Naive thymus-derived CD4-positive, alpha-beta T cell (primary cell): ENCODE data around the gene SLC39A2. TPM values are rescaled to one million over a fixed set of nuclear protein-coding genes. Genes with fewer than 3 reads are reported as not detected.

Experiments
- microRNA-seq: library from miRNA; unstranded; fragments of <30 nt; microRNA quantifications from one replicate; pipeline ENCODE4 v1.2.0, GENCODE V29; 2022; ENCODE audit warnings: borderline microRNAs expressed
- polyA plus RNA-seq, 2 donors: library from polyadenylated mRNA; unstranded; fragments of 300-500 nt; fragmentation: Illumina TruSeq; gene quantifications; one replicate each; pipeline ENCODE4 v1.2.3, GENCODE V29; 2021
- total RNA-seq, 6 experiments: library from RNA in 5 of 6; stranded (reverse) in 5 of 6; gene quantifications; 1 replicate in 5 of 6; 2 replicates in 1 of 6; pipeline ENCODE4 v1.2.3 and lab custom pipeline; 2021 to 2026

SLC39A2 gene
- total and polyA plus RNA-seq, 7 experiments from 2014 or later, result 0.36 to 0.81 TPM; not detected in 5

Small RNAs within 50 kb of the gene (microRNA-seq; reads per million reads assigned to microRNA genes)
- gene MIR6717, result not detected

Other genes with a start within 250 kb of the SLC39A2 start
- not detected for gene EDDM3B, start 230.9 kb upstream of the SLC39A2 start, total RNA-seq
- not detected for gene EDDM3B, start 230.9 kb upstream of the SLC39A2 start, polyA plus RNA-seq
- gene RNASE6, start 218.0 kb upstream of the SLC39A2 start, total RNA-seq, result 10 to 100 TPM in 1 of 5 experiments, 1 to 10 TPM in 4; 2.7 to 34.2 (median 2.9) TPM
- 1 to 10 TPM; 3.6 to 5.6 TPM for gene RNASE6, start 218.0 kb upstream of the SLC39A2 start, polyA plus RNA-seq
- 10 to 100 TPM in 2 of 5 experiments, 1 to 10 TPM in 1, not detected in 2; 1.8 to 19.0 (median 15.5) TPM for gene RNASE1, start 196.4 kb upstream of the SLC39A2 start, total RNA-seq
- not detected for gene RNASE1, start 196.4 kb upstream of the SLC39A2 start, polyA plus RNA-seq
- 1 to 10 TPM in 1 of 5 experiments, not detected in 4; 1.1 TPM for gene RNASE3, start 107.9 kb upstream of the SLC39A2 start, total RNA-seq
- gene RNASE3, start 107.9 kb upstream of the SLC39A2 start, polyA plus RNA-seq, result not detected
- 10 to 100 TPM in 1 of 5 experiments, 1 to 10 TPM in 1, not detected in 3; 2.5 to 22.4 TPM for gene RNASE2, start 43.8 kb upstream of the SLC39A2 start, total RNA-seq
- under 1 TPM in 1 of 2 donors, not detected in 1; 0.30 TPM for gene RNASE2, start 43.8 kb upstream of the SLC39A2 start, polyA plus RNA-seq
- 100 to 1,000 TPM in 2 of 5 experiments, 10 to 100 TPM in 3; 75.4 to 129 (median 96.7) TPM for gene METTL17, start 9.3 kb upstream of the SLC39A2 start, total RNA-seq
- gene METTL17, start 9.3 kb upstream of the SLC39A2 start, polyA plus RNA-seq, result 10 to 100 TPM; 41.7 to 47.6 TPM
- gene NDRG2, start 25.8 kb downstream of the SLC39A2 start, total RNA-seq, result 10 to 100 TPM in 4 of 5 experiments, 1 to 10 TPM in 1; 5.9 to 39.9 (median 35.2) TPM
- 10 to 100 TPM; 29.2 to 35.1 TPM for gene NDRG2, start 25.8 kb downstream of the SLC39A2 start, polyA plus RNA-seq
- gene TPPP2, start 30.9 kb downstream of the SLC39A2 start, total RNA-seq, result not detected
- gene TPPP2, start 30.9 kb downstream of the SLC39A2 start, polyA plus RNA-seq, result not detected
- gene RNASE13, start 35.5 kb downstream of the SLC39A2 start, total RNA-seq, result not detected
- gene RNASE13, start 35.5 kb downstream of the SLC39A2 start, polyA plus RNA-seq, result not detected
- not detected for gene RNASE7, start 43.1 kb downstream of the SLC39A2 start, total RNA-seq
- not detected for gene RNASE7, start 43.1 kb downstream of the SLC39A2 start, polyA plus RNA-seq
- not detected for gene RNASE8, start 58.5 kb downstream of the SLC39A2 start, total RNA-seq
- not detected for gene RNASE8, start 58.5 kb downstream of the SLC39A2 start, polyA plus RNA-seq
- 10 to 100 TPM in 1 of 5 experiments, 1 to 10 TPM in 1, under 1 TPM in 2, not detected in 1; 0.65 to 40.5 (median 5.4) TPM for gene ARHGEF40, start 71.0 kb downstream of the SLC39A2 start, total RNA-seq
- gene ARHGEF40, start 71.0 kb downstream of the SLC39A2 start, polyA plus RNA-seq, result under 1 TPM in 1 of 2 donors, not detected in 1; 0.11 TPM
- gene ZNF219, start 99.4 kb downstream of the SLC39A2 start, total RNA-seq, result 10 to 100 TPM in 2 of 5 experiments, 1 to 10 TPM in 3; 5.7 to 22.1 (median 9.1) TPM
- 1 to 10 TPM; 2.3 to 2.8 TPM for gene ZNF219, start 99.4 kb downstream of the SLC39A2 start, polyA plus RNA-seq
- under 1 TPM in 3 of 5 experiments, not detected in 2; 0.56 to 0.73 (median 0.70) TPM for gene TMEM253, start 101.8 kb downstream of the SLC39A2 start, total RNA-seq
- not detected for gene TMEM253, start 101.8 kb downstream of the SLC39A2 start, polyA plus RNA-seq
- gene OR5AU1, start 156.8 kb downstream of the SLC39A2 start, total RNA-seq, result not detected
- not detected for gene OR5AU1, start 156.8 kb downstream of the SLC39A2 start, polyA plus RNA-seq